H9 (cell line): ENCODE data around the gene GLDC. TPM values are rescaled to one million over a fixed set of nuclear protein-coding genes. Genes with fewer than 3 reads are reported as not detected.
A peak's percentile ranks its signal among the peaks of the same experiment; 100 is the strongest.

ENCODE experiments used
- DNase-seq: peaks from one replicate; pipeline ENCODE4 v3.0.0-alpha.2; 2017
- H2AFZ ChIP-seq: one replicate; pipeline ENCODE4 v1.6.1; 2013; ENCODE audit warnings: mild to moderate bottlenecking, low read length, control low read depth, moderate library complexity
- H2AK5ac ChIP-seq: 2 replicates; pipeline ENCODE4 v1.6.1; 2013; ENCODE audit warnings: low read length, control low read depth, mixed read lengths; ENCODE audit not compliant: insufficient read length
- H2BK120ac ChIP-seq: one replicate; pipeline ENCODE4 v1.6.1; 2013; ENCODE audit warnings: low read depth, mild to moderate bottlenecking, low read length, control low read depth, inconsistent platforms; ENCODE audit not compliant: poor library complexity, severe bottlenecking
- H2BK12ac ChIP-seq: 2 replicates; pipeline ENCODE4 v1.6.1; 2013; ENCODE audit warnings: low read length, control low read depth, mixed read lengths, low read depth; ENCODE audit not compliant: insufficient read length
- H2BK15ac ChIP-seq: 2 replicates; pipeline ENCODE4 v1.6.1; 2013; ENCODE audit warnings: low read depth, low read length, control low read depth
- H2BK20ac ChIP-seq: one replicate; pipeline ENCODE4 v1.6.1; 2013; ENCODE audit warnings: low read depth, mild to moderate bottlenecking, low read length, control low read depth, inconsistent platforms; ENCODE audit not compliant: poor library complexity, severe bottlenecking
- H2BK5ac ChIP-seq: 2 replicates; pipeline ENCODE4 v1.6.1; 2013; ENCODE audit warnings: low read length, control low read depth, mixed read lengths; ENCODE audit not compliant: insufficient read length
- H3K14ac ChIP-seq: 2 replicates; pipeline ENCODE4 v1.6.1; 2013; ENCODE audit warnings: low read length, control low read depth; ENCODE audit not compliant: insufficient read depth
- H3K18ac ChIP-seq: 2 replicates; pipeline ENCODE4 v1.6.1; 2013; ENCODE audit warnings: low read depth, mild to moderate bottlenecking, mixed read lengths, low read length, control low read depth; ENCODE audit not compliant: insufficient read length
- H3K23ac ChIP-seq: 2 replicates; pipeline ENCODE4 v1.6.1; 2013; ENCODE audit warnings: low read length, control low read depth, mixed read lengths, low read depth; ENCODE audit not compliant: insufficient read length
- H3K23me2 ChIP-seq: 2 replicates; pipeline ENCODE4 v1.6.1; 2013; ENCODE audit warnings: low read depth, mild to moderate bottlenecking, mixed read lengths, low read length, control low read depth; ENCODE audit not compliant: insufficient read length, poor library complexity, severe bottlenecking
- H3K27ac ChIP-seq: 2 replicates; pipeline ENCODE4 v1.5.1; 2013; ENCODE audit warnings: low read length, control low read depth, mixed read lengths, low read depth; ENCODE audit not compliant: insufficient read length
- H3K27me3 ChIP-seq: 2 replicates; pipeline ENCODE4 v1.6.1; 2013; ENCODE audit warnings: low read length, control low read depth, inconsistent platforms; ENCODE audit not compliant: insufficient read depth
- H3K4ac ChIP-seq: 2 replicates; pipeline ENCODE4 v1.6.1; 2013; ENCODE audit warnings: low read depth, mild to moderate bottlenecking, control low read depth, inconsistent platforms, low read length, moderate library complexity
- H3K4me1 ChIP-seq: 2 replicates; pipeline ENCODE4 v1.6.1; 2013; ENCODE audit warnings: low read length, control low read depth, inconsistent platforms; ENCODE audit not compliant: insufficient read depth
- H3K4me2 ChIP-seq: 2 replicates; pipeline ENCODE4 v1.6.1; 2013; ENCODE audit warnings: low read length, control low read depth, mixed read lengths; ENCODE audit not compliant: insufficient read length, insufficient read depth
- H3K56ac ChIP-seq: 2 replicates; pipeline ENCODE4 v1.6.1; 2013; ENCODE audit warnings: low read depth, mild to moderate bottlenecking, mixed read lengths, low read length, control low read depth; ENCODE audit not compliant: insufficient read length
- H3K79me1 ChIP-seq: 2 replicates; pipeline ENCODE4 v1.6.1; 2013; ENCODE audit warnings: low read depth, mild to moderate bottlenecking, moderate library complexity, low read length, control low read depth, inconsistent platforms; ENCODE audit not compliant: insufficient read depth, poor library complexity, severe bottlenecking
- H3K79me2 ChIP-seq: 2 replicates; pipeline ENCODE4 v1.6.1; 2013; ENCODE audit warnings: low read length, control low read depth, inconsistent platforms; ENCODE audit not compliant: insufficient read depth
- H3K9ac ChIP-seq: 2 replicates; pipeline ENCODE4 v1.6.1; 2013; ENCODE audit warnings: low read length, control low read depth, mixed read lengths; ENCODE audit not compliant: insufficient read length; ENCODE audit errors: extremely low read depth
- H3K9me3 ChIP-seq: one replicate; pipeline ENCODE4 v1.6.1; 2013; ENCODE audit warnings: low read depth, low read length, inconsistent platforms; ENCODE audit not compliant: control insufficient read depth
- H3T11ph ChIP-seq: one replicate; pipeline ENCODE4 v1.6.1; 2013; ENCODE audit warnings: mild to moderate bottlenecking, low read length, control low read depth, inconsistent platforms
- H4K20me1 ChIP-seq: one replicate; pipeline ENCODE4 v1.6.1; 2013; ENCODE audit not compliant: control insufficient read depth, insufficient read length, insufficient read depth
- H4K5ac ChIP-seq: 2 replicates; pipeline ENCODE4 v1.6.1; 2013; ENCODE audit warnings: low read depth, mild to moderate bottlenecking, mixed read lengths, low read length, control low read depth; ENCODE audit not compliant: insufficient read length
- H4K8ac ChIP-seq: replicated peaks from 2 replicates; pipeline ENCODE4 v1.6.1; 2013; ENCODE audit warnings: low read length, control low read depth, mixed read lengths, low read depth; ENCODE audit not compliant: insufficient read length
- H4K91ac ChIP-seq: 2 replicates; pipeline ENCODE4 v1.6.1; 2013; ENCODE audit warnings: low read depth, mild to moderate bottlenecking, moderate library complexity, mixed read lengths, low read length, control low read depth; ENCODE audit not compliant: insufficient read length
- H3K27ac Mint-ChIP-seq, 3 experiments: 2 replicates in 2 of 3; 3 replicates in 1 of 3; pipeline ENCODE4 v1.8.0; 2020 to 2021; ENCODE audit warnings: mixed read lengths in 3 of 3, mild to moderate bottlenecking in 1 of 3, moderate library complexity in 1 of 3
- H3K27me3 Mint-ChIP-seq: 2 replicates; pipeline ENCODE4 v1.8.0; 2021; ENCODE audit warnings: low read depth, mild to moderate bottlenecking, moderate library complexity, mixed read lengths
- H3K36me3 Mint-ChIP-seq, 3 experiments: 2 replicates in 2 of 3; 3 replicates in 1 of 3; pipeline ENCODE4 v1.8.0; 2020 to 2021; ENCODE audit warnings: low read depth in 3 of 3, mixed read lengths in 3 of 3; ENCODE audit not compliant: insufficient read depth in 1 of 3
- H3K4me1 Mint-ChIP-seq, 2 experiments: 2 replicates each; pipeline ENCODE4 v1.8.0; 2020; ENCODE audit warnings: mixed read lengths in 2 of 2
- H3K4me3 Mint-ChIP-seq, 2 experiments: 2 replicates in 1 of 2; 3 replicates in 1 of 2; pipeline ENCODE4 v1.8.0; 2020 to 2021; ENCODE audit warnings: mild to moderate bottlenecking in 2 of 2, mixed read lengths in 2 of 2, moderate library complexity in 1 of 2
- H3K9me3 Mint-ChIP-seq, 2 experiments: 2 replicates in 1 of 2; 3 replicates in 1 of 2; pipeline ENCODE4 v1.8.0; 2020; ENCODE audit warnings: mild to moderate bottlenecking in 2 of 2, mixed read lengths in 2 of 2, moderate library complexity in 1 of 2
- CTCF ChIP-seq: fragments of 200-600 bp; sonication (generic); conservative IDR thresholded peaks from 3 replicates; pipeline ENCODE4 v1.8.0; 2021; ENCODE audit warnings: antibody characterized with exemption, mild to moderate bottlenecking
- WGBS: extraction: QIAGEN DNeasy Blood & Tissue Kit; methylation state at CpG from one replicate; pipeline ENCODE4 v1.1.7; 2013; ENCODE audit warnings: missing lambda C conversion rate, low lambda C conversion rate, mixed read lengths; ENCODE audit not compliant: insufficient read length; ENCODE audit errors: extremely low coverage; 5-methylcytosine and 5-hydroxymethylcytosine counted together
- total RNA-seq: library from RNA; stranded (reverse); gene quantifications from 2 replicates; pipeline ENCODE4 v1.2.1, GENCODE V29; 2021

The GLDC gene
- total RNA-seq, 1 experiment from 2014 or later = 74.4 TPM

GRCh38 chr9:6672118-6672517 is 26.6 kb upstream of the GLDC start:
- H3K9me3 Mint-ChIP-seq = no peaks in the 10 kb centered on the region
- Histone ChIP-seq H2AFZ (no peak overlapping the region), H3K14ac (no peak overlapping the region), H3K18ac (no peak overlapping the region), H3K27ac (no peak overlapping the region), H4K5ac (no peak overlapping the region), H3K9me3 (no peaks in the 10 kb centered on the region), H3K23me2 (no peaks in the 10 kb centered on the region), H2BK20ac (no peak overlapping the region), H3K79me1 (no peaks in the 10 kb centered on the region), H2BK5ac (no peak overlapping the region), H2BK12ac (no peak overlapping the region), H3K23ac (no peak overlapping the region), H3K4ac (no peak overlapping the region), H3T11ph (no peak overlapping the region), H3K27me3 (no peaks in the 10 kb centered on the region), H3K56ac (no peak overlapping the region), H2AK5ac (no peak overlapping the region), H3K79me2 (no peaks in the 10 kb centered on the region), H2BK120ac (no peak overlapping the region), H2BK15ac (no peak overlapping the region), H3K4me2 (no peak overlapping the region), H4K20me1 (no peaks in the 10 kb centered on the region), H4K91ac (no peak overlapping the region), H4K8ac (no peak overlapping the region), H3K9ac (no peak overlapping the region), H3K4me1 (peaks cover 2% of the 10 kb centered on the region; the same call in 1 of the 2 replicates)
- no peaks in the 10 kb centered on the region for H3K27me3 Mint-ChIP-seq
- H3K4me1 Mint-ChIP-seq = peaks cover 2 to 4% of the 10 kb centered on the region in 2 experiments; a peak in 3 of 4 replicates
- no CpG with 5 or more reads among the region's 3 CpGs for WGBS
- H3K4me3 Mint-ChIP-seq = no peak overlapping the region
- peak overlapping the region in 1 of 3 experiments; percentile 29; a peak in 1 of 7 replicates for H3K27ac Mint-ChIP-seq
- DNase-seq = no peak
- TF ChIP-seq CTCF = no peak
- H3K36me3 Mint-ChIP-seq = peaks cover 12 to 45% (median 16%) of the 10 kb centered on the region in 3 experiments
